Stimulated activated CD4-positive, alpha-beta T cell treated with anti-CD3 and anti-CD28 coated beads, Interleukin-4, amount 100 ng/mL, for 24 hours (primary cell): Measurements from ENCODE around the gene PPP4R1.
"Not testable (repeated sequence)": the region's sequence is repeated elsewhere in the genome, so short reads cannot be mapped to it uniquely, and the experiment has no call there.

Experiments
- DNase-seq: peaks from one replicate; pipeline ENCODE4 v3.0.0-alpha.2; 2020

Gene PPP4R1

DNA sequence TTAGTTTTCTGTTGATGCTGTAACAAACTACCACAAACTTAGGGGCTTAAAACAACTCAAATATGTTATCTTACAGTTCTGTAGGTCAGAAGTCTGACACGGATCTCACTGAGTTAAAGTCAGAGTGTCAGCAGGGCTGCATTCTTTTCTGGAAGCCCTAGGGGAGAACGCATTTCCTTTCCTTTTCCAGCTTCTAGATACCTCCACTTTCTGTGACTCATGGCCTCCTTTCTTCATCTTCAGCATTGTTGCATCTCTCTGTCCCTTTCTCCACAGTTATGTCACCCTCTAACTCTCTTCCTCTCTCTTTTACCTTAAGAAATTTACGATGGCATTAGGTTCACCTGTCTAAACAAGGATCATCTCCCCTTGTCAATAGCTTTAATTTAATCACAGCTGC lies 13.3 kb upstream of the PPP4R1 start:
- no peak for DNase-seq

- no peak for DNase-seq
These were observed 5.6 kb upstream of the PPP4R1 start for GRCh38 chr18:9619990-9620389.

GRCh38 chr18:9619545-9619944 lies 5.2 kb upstream of the PPP4R1 start:
- no peak for DNase-seq

DNA sequence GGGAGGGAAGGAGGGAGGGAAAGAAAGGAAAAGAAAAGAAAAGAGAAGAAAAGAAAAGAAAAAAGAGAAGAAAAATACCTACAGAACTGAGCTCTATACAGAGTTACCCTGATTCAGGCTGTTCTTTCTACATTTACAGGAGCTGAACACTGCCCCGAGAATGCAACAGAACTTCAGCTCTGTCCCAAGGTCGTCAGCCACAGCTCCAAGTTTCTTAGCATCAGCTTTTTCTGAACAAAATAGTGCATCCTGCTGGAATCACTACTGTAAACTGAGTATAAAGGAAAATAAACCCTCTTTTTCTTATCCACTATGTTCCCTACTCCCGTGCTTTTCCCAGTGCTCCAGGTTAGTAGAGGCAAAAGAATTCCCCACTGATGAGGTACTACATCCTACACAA lies 4.7 kb upstream of the PPP4R1 start:
- DNase-seq: no peak

GRCh38 chr18:9617006-9617542 lies 2.7 kb upstream of the PPP4R1 start:
- DNase-seq: no peak

GRCh38 chr18:9616049-9616448 lies 1.7 kb upstream of the PPP4R1 start:
- DNase-seq: no peak

- no peak for DNase-seq
These were observed 980 bp upstream of the PPP4R1 start for GRCh38 chr18:9615280-9615797.

DNA sequence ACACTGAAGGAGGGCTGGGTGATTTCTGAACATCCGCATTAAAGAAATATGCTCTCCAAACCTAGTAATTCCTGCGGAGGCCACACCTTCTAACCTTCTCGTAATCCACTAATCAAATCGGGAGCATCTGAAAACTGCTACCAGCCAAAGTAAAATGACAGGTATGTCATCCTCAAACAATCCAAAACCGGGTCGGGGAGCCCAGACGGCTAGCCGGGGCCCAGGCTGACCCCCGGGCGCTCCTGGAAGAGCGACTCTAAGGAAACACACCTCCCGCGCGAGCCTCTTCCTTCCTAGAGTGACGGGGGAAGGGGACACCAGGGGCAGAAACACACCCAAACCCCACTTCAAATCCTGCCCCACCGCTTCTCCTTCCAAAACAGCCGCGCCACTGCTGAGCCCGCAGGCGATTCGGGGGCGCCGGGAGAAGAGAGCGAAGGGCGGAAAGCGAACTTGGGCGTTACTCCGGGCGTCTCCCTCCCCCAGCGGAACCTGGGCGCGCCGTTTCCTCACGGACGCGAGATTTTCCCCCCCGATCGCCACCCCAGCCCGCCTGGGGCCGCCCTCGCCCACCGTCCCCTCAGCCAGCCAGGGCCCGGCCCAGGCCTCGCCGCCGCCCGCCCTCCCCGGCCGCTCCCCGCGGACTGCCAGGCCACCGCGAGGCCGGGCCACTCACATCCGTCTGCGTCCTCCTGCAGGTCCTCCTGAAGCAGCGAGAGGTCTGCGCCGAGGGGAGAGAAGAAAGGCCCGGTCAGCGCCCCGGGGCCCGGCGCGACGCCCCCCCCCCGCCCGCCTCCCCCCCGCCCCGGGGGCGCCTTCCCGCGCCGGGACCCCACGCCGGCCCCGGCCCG lies 584 bp downstream of the PPP4R1 start:
- peak; percentile 47 for DNase-seq

DNA sequence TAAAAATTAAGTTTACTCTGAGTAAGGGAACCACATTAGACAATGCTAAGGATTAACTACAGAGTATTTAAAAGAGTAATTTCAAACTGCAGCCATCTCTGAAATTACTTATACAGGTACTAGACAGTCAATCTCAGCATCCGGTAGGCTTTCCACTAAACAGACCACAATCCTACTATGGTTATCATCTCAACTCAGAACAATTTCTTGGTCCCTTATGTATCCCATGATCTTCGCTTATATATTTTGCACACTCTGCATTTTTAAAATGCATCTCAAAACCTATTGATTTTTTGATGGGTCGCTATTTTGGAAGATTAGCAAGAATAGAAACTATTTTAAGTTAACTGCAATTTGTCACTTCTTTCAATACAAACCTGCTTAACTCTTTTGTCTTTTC lies 1.4 kb downstream of the PPP4R1 start:
- no peak for DNase-seq

DNA sequence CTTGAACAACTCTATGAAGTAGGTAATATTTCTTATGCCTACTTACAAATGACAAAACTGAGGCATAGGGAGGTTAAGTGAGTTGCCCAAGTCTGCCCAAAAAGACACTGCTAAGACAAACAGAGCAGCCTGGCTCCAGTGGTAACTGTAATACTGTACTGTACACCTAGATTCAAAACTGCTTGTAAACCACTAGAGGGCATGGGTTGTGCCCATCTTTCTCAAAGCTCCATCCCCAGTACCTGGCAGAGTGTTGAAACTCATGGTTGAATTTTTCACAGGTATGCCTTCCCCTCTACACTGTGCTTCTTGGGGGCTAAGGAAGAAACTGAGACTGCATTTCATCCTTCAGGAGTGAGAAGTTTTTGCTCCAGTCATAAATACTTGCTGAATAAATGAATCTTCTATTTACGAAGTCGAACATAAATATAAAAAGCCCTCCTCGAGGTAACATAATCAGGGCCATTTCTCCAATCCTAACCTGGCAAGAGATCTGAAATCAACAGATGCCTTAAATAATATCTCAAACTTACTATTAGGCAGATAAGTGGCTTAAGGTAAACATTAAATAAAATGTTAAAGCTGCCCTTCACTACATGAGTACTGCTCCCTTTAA lies 2.0 kb downstream of the PPP4R1 start:
- peak; percentile 35 for DNase-seq

- no peak for DNase-seq
These were observed 5.2 kb downstream of the PPP4R1 start for GRCh38 chr18:9609190-9609589.

- DNase-seq: no peak
These were observed 5.6 kb downstream of the PPP4R1 start for GRCh38 chr18:9608728-9609127.

GRCh38 chr18:9608298-9608697 lies 6.1 kb downstream of the PPP4R1 start:
- no peak for DNase-seq

GRCh38 chr18:9607111-9607510 lies 7.2 kb downstream of the PPP4R1 start:
- not testable (repeated sequence) for DNase-seq

- DNase-seq: no peak
These were observed 8.3 kb downstream of the PPP4R1 start for GRCh38 chr18:9606039-9606438.

GRCh38 chr18:9604348-9604747 lies 10.0 kb downstream of the PPP4R1 start:
- no peak for DNase-seq

GRCh38 chr18:9599328-9599727 lies 15.0 kb downstream of the PPP4R1 start:
- no peak for DNase-seq

DNA sequence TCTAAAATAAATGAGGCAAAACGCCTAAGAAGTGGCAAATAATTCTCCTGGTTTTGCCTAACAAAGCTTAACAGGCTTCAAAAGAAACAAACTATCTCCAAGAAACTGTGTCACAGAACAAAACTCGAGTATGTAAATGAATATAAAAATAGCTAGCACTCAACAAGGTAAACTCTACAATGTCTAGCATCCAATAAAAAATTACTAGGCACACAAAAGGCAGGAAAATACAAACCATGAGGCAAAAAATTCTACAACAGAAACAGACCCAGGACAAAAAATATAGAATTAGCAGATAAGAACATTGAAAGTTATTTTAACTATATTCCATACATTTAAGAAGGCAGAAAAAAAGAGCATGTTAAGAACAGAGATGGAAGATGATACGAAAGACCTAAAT lies 16.8 kb downstream of the PPP4R1 start:
- no peak for DNase-seq

- no peak for DNase-seq
These were observed 17.4 kb downstream of the PPP4R1 start for GRCh38 chr18:9596843-9597526.

- DNase-seq: no peak
These were observed 18.1 kb downstream of the PPP4R1 start for GRCh38 chr18:9596226-9596625.

DNA sequence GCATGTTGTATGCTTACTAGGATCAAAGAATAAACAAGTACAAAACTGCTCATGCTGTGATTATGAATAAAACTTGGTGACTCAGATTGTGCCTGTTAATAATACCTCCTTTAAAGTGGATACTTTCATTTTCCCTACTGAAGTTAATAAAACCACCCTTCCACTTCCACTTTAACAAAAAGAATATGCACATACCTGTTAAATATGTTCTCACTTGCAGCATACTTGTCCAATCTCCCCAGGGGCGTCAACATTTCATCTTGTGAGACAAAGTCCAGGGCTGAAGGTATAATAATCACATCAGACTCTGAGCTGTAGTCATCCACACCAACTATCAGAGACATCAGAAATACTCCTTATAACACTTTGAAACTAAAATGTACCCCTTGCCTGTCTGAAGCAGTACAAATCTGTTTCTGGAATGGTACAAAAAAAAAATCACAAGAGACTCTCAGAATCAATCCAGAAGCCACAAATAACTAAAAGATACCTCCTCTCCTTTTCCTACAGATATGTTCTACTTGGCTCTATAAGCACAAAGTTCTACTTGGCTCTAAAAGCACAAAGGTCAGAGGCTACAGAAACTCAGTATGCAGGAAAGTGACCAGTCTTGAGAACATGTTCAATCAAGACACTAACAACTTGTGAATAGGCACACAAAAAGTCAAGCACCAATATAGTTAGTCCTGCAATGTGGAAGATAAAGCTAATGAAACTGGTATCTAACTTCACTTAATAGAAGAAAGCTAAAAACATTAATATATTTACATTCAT lies 19.3 kb downstream of the PPP4R1 start:
- no peak for DNase-seq

DNA sequence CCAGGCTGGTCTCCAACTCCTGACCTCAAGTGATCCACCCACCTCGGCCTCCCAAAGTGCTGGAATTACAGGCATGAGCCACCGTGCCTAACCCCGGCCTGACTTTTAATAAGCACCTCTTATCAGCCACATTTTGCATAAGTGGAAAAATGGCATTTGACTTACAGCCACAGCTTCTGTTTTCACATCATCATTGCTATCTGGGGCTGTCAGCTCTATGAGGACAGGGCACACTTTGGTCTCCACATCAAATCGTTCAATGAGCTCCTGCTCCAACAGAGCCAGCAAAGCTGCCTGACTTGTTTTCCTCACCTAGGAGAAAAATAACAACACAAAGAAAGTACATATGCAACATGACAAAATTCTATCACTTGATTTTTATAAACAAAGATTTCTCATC lies 26.4 kb downstream of the PPP4R1 start:
- no peak for DNase-seq

GRCh38 chr18:9586814-9587213 lies 27.5 kb downstream of the PPP4R1 start:
- DNase-seq: no peak
